ENCODE measurements around the gene SIAH3.

DNA sequence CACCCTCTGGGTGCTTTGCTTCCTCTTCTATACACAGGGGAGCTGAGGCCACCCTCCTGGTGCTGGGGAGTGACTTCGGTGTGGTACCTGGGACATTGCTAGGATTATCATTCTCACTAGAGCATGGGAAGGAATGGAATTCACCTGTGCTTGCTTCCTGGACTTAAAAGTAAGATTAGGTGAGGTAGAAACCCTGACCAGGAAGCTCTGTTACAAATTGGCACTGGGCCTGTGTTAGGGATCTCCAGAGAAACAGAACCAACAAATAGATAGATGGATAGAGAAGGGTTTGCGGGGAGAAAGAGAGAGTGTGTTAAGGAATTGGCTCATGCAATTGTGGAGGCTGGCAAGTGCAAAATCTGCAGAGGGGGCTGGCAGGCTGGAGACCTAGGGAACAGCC is 13.9 kb upstream of the SIAH3 start:
- TF ChIP-seq, protein P1, sequence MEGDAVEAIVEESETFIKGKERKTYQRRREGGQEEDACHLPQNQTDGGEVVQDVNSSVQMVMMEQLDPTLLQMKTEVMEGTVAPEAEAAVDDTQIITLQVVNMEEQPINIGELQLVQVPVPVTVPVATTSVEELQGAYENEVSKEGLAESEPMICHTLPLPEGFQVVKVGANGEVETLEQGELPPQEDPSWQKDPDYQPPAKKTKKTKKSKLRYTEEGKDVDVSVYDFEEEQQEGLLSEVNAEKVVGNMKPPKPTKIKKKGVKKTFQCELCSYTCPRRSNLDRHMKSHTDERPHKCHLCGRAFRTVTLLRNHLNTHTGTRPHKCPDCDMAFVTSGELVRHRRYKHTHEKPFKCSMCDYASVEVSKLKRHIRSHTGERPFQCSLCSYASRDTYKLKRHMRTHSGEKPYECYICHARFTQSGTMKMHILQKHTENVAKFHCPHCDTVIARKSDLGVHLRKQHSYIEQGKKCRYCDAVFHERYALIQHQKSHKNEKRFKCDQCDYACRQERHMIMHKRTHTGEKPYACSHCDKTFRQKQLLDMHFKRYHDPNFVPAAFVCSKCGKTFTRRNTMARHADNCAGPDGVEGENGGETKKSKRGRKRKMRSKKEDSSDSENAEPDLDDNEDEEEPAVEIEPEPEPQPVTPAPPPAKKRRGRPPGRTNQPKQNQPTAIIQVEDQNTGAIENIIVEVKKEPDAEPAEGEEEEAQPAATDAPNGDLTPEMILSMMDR (IDR thresholded peaks at IDR 0.05; ENCODE audit: low read depth, low read length, poor library complexity, severe bottlenecking): no peak
- TF ChIP-seq EZH2phosphoT487 (IDR thresholded peaks at IDR 0.05; ENCODE audit: borderline replicate concordance, low read length): no peak
